Stimulated activated CD8-positive, alpha-beta memory T cell treated with anti-CD3 and anti-CD28 coated beads, Interleukin-2, amount 100 ng/mL, for 48 hours (primary cell): ENCODE measurements around the gene PPOX.

ENCODE experiments used
- DNase-seq, 2 donors: peaks; one replicate each; pipeline ENCODE4 v3.0.0-alpha.2; 2020; ENCODE audit warnings: low read depth in 2 of 2

PPOX gene

DNA sequence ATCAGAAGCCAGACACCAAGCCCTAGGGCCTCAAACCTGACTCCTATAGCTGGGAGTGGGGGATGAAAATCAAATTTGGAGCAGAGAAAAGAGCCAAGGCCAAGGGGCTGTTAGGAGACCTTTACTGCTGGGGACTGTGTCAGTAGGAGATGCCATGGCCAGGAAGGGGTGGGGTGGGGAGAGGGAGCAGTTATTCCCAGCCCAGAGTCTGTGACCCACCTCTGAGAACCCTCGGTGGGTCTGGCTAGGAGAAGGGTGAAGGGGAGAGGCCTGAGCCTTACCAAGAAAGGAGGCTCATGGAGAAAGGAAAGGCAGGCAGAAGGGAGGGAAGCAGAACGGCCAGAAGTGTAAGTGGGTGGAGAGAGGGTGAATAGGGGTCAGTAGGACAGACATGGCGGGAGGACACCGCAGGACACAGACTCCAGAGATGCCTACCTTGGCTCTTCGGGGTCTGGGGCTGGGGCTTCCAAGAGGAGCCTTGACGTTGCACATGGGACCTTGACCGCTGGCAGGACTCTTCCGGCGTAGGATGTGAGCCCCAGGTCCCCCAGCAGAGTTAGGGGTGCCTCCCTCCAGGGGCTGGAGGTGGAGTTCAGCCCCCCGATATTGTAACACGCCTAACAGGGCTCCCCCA, 31.5 kb downstream of the PPOX start:
- DNase-seq: no peak

DNA sequence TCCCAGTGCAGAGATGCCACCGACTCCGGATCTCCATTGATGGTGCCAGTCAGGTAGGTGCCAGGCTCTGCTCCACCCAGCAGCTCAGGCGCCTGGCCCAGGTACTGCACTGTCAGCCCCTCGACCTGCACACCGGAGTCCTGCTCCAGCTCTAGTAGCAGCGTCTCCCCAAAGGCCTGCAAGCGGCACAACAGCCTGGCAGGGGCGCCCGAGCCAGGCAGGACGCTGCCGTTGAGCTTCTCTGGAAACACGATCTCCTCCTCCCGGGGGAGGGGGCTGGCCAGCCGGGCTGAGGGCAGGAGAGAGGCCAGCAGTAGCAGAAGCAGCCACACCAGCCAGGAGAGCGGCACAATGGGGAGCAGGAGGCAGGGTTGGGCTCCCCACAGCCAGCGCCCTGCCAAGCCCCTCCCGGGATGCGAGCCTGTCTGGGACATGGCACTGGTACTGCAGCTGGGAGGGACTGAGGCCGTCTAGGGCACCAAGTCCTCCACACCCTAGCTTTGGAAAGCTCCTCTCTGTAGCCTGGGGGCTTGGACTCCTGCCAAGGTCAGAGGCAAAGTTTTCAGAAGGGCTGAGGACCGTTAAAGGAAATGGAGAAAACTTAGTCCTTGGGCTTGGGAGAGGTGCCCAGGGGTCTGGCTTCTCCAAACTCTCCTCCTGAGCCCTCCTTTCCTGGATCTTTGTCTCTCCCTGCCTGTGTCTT, 32.1 kb downstream of the PPOX start:
- no peak for DNase-seq

DNA sequence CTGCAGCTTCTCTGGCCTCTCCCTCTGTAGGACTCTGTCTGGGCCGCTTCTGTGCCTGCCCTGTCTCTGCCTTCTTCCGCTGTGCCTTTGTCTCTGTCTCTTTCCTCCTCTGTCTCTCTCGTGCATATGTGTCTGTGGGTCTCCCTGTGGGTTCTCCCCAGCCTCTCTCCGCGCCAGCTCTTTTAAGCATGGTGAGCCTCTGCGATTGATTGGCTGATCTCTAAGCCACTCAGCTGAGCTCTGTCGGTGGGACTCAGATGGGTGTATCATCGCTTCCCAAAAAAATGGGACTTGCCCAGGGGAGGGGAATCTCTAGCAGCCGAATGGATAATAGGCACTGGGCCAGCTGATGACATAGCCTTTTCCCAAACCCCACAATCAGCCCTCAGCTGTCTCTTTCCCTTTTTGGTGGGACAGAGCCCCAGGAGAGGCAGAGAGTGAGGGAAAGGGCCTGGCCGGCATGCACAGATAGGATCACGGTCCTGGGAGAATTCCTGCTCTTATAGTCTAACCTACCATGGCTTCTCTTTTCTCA, 32.7 kb downstream of the PPOX start, which contains the start of gene ADAMTS4:
TSS of gene ADAMTS4 (minus strand) at position 158 of the 535 bp plus-strand sequence. CDS start 427 bp downstream, outside the sequence.
- DNase-seq: no peak

DNA sequence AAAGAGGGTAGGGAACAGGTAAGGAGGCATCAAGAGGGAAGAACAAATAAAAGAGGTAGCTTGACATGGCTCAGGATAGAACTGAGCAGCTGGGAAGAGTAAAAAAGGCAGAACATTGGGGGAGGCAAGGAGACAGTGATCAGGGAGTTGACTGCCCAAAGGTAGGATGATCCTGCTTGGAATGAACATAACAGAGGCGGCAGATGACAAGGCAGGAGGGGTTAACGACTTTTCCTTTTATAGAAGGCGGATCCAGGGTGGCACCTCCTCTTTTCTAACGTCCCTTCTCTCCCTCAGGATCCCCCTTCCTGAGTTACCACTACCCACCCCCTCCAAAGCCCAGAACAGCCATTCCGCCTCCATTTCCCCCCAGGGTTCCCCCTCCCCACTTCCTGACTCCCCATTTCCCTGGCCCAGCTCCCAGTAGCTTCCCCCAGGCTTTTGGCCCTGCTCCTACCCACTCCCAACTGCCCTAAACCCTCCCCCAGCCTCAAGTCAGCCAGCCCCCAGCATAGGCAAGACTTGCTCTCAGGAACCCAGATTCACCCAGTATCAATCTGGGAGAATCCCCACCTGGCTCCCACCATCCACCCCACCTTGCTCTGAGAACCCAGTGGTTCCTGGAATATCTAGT, 33.4 kb downstream of the PPOX start:
- no peak for DNase-seq

DNA sequence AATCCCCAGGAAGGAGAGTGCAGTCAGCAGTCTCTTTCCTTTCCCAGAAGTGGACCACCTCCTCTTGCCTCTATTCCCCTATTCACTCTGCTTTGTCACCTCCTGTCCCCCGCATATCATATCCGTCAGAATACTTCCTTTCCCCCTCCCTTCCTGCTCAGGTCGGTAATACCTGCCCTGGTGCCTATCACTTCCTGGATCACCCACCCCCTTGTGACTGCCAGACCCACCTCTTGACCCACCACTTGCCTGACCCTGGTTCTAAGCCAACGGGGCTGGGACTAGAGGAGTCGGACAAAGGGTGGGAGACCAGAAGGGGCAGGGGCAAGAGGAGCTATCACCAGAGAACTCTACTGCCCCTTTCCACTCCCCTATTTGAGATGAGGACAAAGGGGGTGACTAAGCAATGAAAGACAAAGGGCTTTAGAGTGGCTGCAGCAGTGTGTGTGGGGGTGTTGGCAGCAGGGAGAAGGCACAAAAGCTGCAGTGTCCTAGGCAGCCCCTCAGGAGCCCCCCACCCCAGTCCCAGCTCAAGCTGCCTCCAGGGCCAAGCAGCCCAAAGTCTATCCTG, 34.3 kb downstream of the PPOX start:
- no peak for DNase-seq

DNA sequence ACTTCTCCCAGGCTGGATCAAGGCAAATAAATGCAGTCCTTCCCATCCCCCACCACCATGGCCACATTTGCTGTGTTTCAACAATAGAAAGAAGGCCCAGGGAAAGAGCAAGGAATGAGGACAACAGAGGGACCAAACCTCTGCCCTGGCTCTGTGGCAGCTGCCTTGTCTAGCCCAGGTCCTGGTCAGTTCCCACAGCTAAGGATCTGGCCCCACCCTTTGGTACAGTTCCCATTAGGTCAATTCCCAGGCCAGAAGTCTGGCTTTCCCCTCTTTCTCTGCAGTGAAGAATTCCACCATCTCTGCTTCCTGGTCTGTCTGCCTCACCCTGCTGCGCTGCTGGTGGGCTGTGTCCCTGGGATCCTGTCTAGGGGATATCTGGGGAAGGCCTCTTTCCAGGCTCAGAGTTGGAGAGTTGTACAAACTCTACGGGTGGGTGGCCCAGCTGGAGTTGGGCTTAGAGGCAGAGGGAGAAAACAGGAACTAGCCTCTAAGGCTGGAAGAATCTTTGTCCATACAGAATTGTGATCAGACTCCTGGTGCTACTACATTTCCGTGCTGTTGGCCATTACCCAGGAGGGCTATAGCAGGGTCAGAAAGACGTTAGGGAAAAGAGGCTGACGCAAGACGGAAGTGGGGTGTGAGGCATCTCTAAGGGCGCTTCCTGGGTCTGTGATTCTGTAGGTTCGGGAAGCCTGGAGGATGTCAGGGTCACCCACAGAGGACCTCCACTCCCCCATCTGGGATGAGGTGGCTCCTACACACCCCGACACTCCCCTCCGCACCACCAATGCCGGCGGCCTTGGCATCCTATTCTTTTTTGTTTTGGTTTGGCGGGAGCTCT, 35.0 kb downstream of the PPOX start:
- DNase-seq: no peak

DNA sequence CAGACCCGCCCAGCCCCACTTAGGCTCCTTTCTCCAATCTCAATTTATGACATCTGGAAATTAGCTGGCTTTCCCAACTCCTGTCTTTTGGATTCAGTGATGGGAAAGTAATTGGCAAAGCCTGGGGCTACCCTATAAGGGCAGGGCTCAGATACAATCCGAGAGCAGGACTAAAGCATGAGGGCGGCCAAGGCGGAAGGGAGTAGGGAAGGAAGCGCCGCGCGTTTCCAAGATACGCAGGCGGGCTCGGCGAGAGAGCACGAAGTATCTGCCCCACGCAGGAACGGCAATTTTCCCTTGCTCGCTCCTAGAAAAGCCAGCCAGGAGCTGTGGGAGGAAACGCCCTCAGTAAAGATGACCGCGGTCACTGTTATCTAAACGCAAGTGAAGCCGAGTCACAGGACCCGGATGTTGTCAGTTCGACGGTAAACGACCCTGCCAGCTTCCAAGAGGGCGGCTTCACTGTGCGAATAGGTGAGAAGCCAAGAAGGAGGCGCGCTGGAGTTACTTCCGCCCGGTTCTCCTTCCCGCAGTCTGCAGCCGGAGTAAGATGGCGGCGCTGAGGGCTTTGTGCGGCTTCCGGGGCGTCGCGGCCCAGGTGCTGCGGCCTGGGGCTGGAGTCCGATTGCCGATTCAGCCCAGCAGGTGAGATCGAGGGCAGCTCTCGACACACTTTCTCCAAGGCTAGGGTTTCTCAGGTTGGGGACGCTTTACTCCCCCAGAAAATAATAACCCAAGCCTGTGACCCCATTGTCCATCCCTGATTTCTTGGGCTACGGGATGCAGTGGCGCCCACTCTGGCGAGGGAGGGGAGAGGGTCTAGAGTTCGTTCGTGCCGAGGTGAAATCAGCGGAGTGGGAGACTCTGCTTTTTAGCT, 35.8 kb downstream of the PPOX start, which contains the start of gene NDUFS2:
TSS of gene NDUFS2 (plus strand) at position 532 of the 877 bp plus-strand sequence. CDS start at position 551, 19 bp downstream.
- peak; percentile 85 to 92 for DNase-seq

DNA sequence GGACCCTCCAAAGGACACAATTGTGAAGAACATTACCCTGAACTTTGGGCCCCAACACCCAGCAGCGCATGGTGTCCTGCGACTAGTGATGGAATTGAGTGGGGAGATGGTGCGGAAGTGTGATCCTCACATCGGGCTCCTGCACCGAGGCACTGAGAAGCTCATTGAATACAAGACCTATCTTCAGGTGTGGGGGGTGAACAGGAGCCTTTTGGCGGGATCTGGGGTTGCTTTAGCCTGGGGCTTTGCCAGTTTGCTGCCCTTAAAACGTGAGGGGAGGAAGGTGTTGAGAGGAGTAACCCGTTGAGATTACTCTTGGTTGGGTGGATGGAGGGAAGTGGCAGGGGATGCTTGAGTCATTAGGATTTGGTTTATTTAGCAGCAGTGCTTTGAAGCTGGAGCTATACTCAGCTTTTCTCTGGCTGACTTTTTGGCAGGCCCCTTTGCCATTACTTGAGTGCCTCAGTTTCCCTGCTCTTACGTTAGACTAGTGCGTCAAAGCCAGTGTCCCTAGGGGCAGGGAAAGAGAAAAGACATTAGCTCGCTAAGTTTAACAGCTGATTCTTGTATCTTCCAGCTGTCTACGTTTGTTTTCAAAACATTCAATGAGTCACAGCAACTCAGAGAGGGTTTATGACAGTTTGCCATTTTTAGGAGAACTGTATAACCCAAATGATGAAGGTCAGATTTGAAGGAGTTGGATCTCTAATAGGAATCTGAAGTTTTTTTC, 40.4 kb downstream of the PPOX start:
- no peak for DNase-seq

DNA sequence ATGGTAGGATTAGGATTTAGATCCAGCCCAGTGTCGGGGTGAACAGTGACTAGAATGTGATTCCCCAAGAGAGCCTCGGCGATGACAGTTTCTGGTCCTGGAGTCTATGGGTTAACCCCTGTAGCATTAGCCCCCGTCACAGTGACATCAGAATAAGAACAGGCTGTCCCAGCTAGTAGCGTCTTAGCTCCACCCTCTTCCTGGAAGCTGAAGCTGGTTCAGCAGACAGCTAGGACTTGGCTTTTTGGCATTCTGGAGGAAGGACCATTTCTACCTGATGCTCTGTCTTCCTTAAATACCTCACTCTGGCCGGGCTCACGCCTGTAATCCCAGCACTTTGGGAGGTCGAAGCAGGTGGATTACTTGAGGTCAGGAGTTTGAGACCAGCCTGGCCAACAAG, 40.9 kb downstream of the PPOX start:
- DNase-seq: no peak

DNA sequence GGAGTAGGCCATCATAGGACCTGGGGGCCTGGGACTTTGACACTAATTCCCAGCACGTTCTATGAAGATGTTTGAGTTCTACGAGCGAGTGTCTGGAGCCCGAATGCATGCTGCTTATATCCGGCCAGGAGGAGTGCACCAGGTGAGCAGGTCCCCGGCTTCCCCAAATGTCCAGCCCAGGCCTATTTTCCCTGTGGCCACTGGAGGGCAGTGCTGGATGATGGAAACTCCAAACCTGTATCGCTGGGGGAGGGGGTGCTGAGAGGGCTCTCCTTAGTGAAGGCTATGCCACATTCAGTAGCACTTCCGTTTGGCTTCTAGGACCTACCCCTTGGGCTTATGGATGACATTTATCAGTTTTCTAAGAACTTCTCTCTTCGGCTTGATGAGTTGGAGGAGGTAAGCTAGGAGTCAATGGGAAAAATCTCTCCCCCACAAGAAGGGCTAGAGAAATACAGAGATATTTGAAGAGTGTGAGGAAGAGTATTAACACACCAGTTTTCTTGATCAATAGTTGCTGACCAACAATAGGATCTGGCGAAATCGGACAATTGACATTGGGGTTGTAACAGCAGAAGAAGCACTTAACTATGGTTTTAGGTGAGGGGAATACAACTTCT, 43.7 kb downstream of the PPOX start:
- peak; percentile 49 to 53 for DNase-seq

DNA sequence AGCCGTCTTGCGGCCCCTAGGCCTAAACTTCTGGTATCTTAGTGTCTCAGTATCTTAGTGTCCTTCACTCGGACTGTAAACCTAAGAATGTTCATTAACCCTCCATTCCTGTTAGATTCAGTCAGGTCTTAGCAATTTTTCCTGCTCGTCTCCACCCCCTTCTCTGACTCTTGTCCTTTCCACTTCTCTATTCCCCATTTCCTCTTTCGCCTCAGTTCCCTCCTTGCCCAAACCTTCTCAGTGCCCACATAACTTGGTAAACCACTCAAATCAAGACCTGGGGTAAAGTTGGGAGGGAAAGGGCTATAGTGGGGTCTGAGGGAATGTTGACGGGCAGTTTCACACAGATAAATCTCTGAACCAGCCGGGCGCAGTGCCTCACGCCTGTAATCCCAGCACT, 48.1 kb downstream of the PPOX start:
- DNase-seq: no peak

DNA sequence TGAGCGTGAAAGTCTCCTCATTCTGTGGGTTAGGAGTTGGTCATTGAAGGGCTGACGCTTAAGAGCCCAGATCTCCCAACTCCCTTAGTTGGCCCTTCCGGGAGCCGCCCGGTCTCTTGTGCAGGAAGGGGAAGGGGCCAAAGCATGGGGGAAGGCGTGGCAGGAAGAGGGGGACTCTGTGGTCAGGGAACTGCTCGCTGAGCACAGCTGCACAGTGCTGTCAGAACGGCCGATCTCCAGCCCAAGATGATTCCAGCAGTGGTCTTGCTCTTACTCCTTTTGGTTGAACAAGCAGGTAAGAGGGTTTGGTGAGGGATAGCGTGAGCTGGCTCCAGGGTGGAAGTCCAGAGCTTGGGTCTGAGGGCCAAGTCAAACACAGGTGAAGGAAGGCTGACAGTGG, 48.9 kb downstream of the PPOX start, which contains the start of gene FCER1G:
TSS of gene FCER1G (plus strand) at position 220 of the 400 bp plus-strand sequence. CDS start at position 247, 27 bp downstream.
- no peak for DNase-seq

DNA sequence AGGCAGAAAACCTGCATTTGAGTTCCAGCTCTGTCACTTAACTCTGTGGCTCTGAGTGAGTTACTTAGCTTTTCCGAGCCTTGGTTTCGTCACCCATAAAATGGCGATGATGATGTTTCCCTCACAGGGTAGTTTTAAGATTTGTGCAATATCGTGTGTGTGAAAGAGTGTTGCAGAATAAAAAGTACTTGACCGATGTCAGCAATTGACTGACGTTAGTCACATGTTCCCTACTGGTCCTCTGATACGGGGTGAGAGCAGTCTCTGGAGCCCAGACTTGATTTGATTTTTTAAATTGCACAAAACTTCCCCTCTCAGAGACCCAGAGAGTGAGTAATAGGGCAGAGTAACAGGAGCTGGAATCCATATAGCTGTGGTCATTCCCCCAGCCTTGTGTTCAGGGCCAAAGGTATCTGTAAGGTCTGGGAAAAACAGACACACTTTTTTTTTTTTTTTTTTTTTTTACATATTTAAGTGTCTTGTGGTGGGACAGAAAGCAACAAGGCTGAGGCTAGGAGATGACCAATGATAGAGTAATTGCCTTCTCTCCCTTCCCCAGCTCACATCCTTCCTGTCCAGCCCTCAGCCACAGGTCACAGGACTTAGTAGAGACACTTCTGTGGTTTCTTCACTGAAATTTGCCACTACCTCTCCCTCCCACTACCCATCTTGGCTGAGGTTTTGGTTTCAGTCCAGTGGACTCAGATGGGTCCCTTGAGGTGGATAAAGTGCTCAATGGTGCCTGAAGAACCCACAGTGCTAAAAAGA, 50.9 kb downstream of the PPOX start:
- DNase-seq: no peak

DNA sequence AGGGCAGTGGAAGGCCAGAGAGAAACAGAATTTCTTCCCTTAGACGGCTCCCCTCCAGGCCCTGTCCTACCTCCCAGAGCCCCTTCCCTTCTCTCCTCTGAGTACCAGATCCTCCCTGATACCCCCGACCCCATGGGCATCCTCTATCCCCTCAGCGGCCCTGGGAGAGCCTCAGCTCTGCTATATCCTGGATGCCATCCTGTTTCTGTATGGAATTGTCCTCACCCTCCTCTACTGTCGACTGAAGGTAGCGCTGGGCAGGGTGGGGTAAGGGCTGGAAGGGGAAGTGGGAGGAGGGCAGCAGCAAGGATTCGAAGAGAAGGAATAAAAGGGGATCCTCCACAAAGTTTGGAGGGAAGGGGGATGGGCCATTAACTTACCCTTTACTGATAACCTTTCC, 51.6 kb downstream of the PPOX start:
- no peak for DNase-seq

DNA sequence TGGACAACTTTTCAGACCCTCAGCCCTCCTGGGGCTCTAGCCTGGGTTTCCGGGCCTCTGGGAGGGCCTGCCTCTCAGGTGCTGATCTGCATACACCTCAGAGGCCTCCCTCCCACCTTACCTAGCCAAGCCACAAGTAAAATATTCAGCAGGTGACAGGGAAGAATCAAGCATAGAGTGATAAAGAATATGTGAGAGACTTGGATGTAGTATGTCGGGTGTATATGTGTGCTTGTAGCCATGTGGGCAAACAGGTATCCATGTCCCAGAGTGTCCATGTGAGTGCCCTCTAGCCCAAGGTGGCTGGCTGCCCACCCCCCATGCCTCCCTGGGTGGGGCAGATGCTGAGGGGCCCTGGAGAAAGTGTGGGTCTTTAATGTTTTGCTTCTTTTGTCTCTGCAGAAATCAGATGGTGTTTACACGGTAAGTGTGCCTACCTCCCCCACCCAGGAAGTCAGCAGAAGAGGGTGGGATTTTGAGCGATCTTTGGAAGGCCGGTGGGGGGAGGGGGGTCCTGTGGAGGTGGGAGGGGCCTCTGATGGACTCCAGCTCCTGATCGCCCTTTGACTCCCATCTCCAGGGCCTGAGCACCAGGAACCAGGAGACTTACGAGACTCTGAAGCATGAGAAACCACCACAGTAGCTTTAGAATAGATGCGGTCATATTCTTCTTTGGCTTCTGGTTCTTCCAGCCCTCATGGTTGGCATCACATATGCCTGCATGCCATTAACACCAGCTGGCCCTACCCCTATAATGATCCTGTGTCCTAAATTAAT, 52.3 kb downstream of the PPOX start:
- DNase-seq: no peak

DNA sequence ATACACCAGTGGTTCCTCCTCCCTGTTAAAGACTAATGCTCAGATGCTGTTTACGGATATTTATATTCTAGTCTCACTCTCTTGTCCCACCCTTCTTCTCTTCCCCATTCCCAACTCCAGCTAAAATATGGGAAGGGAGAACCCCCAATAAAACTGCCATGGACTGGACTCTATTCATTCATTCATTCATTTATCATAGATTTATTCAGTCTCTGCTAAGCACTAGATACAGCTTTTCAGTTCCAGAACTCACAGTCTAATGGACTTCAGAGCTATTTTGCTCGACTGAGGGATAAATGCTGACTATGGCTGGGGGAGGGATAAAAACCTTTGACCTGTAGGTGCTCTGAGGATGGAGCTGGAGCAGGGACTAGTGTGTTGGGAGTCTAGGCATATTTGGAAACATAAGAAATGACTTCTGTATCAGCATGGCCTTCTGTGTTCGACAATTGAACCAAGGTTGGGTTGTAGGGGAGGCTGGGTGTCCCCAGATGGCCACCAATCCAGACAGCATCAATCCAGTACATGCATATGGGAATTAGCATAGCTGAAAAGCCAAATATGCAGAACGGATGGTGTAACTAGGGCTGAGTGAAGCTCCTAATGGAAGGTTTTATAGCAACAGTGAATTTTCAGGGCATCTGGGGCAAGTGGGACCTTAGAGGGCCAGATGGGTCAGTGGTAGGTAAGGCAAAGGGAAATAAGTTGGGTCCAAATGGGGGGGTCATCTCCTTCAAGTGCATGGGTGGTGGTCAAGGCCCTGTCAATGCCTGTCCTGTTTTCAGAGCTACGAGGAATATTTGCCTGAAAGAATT, 53.1 kb downstream of the PPOX start:
- no peak for DNase-seq

DNA sequence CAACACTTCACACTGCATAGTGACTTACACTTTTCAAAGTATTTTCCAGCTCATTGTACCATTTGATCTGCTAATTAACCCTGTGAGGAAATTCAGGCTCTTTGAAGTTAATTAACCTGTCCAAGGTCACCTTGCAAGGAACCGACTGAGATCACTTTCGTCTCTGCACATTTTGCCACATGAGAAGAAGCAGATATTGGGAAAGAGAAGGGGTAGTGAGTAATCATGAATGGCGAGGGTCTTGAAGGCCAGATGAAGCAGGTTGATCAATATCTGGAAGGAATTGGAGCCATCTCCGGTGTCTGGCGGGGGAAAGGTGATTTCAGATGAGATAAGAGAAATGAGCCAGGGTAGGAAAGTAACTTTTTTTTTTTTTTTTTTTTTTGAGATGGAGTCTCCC, 53.8 kb downstream of the PPOX start:
- no peak for DNase-seq
